Measurements from ENCODE around the gene RAD18. TPM values are rescaled to one million over a fixed set of nuclear protein-coding genes. Genes with fewer than 3 reads are reported as not detected.

RAD18 gene
- total RNA-seq, 2 experiments from 2014 or later: 29.9 to 38.3 TPM

DNA sequence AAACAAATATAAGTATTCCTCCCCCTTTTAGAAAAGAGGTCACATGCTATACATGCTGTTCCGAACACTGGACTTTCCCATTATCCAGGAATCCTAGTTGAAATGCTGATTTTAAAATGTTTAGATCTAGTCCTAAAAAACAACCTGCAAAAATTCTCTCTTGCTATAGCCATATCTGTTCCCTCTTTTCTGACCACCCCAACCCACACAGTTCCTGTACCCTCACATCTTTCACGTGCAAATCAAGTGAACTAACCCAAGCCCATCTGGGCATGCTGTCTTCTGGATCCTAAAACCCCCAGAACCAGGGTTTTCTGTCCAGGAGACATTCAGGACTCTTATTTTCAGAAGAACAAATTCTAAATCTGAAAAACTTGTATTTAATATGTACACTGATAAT lies 67.4 kb downstream of the RAD18 start:
- DNase-seq: no peak
- no peak overlapping the region for H3K27ac Mint-ChIP-seq
- no peaks in the 10 kb centered on the region for H3K9me3 Mint-ChIP-seq
- POLR2A ChIA-PET: no interaction called here
- no peak overlapping the region for H3K4me3 Mint-ChIP-seq
- CTCF ChIA-PET: no interaction called here
- H3K36me3 Mint-ChIP-seq (ENCODE audit: low read depth): peaks cover 25% of the 10 kb centered on the region
- H3K27me3 Mint-ChIP-seq: no peaks in the 10 kb centered on the region
- H3K4me1 Mint-ChIP-seq: no peaks in the 10 kb centered on the region

DNA sequence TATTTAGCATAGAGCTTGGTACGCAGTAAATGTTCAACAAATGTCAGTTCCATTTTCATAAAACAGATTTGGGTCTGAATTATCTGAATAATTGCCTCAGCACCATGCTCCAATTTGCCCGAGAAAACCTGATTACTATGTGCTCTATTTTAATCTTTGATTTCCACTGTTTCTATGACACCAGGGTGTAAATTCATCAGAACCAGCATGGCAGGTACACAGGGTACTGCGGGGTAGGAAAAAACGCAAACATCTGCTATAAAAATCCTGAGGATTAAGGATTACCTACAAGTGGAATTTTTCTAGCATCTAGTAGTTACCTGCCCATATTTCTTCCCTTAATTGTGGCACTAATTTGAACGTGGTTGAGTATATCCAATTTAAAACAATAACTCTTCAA lies 70.3 kb downstream of the RAD18 start:
- H3K27ac Mint-ChIP-seq: no peak overlapping the region
- no peaks in the 10 kb centered on the region for H3K4me1 Mint-ChIP-seq
- no peaks in the 10 kb centered on the region for H3K27me3 Mint-ChIP-seq
- H3K36me3 Mint-ChIP-seq (ENCODE audit: low read depth): peaks cover 31% of the 10 kb centered on the region
- DNase-seq: no peak
- CTCF ChIA-PET: interaction anchor here (0.6 to 0.8 kb wide), 2 partner anchors 13 to 23 kb away, joined by 3 read pairs; no protein-coding TSS in a partner anchor
- H3K9me3 Mint-ChIP-seq: no peaks in the 10 kb centered on the region
- POLR2A ChIA-PET: no interaction called here
- no peak overlapping the region for H3K4me3 Mint-ChIP-seq

DNA sequence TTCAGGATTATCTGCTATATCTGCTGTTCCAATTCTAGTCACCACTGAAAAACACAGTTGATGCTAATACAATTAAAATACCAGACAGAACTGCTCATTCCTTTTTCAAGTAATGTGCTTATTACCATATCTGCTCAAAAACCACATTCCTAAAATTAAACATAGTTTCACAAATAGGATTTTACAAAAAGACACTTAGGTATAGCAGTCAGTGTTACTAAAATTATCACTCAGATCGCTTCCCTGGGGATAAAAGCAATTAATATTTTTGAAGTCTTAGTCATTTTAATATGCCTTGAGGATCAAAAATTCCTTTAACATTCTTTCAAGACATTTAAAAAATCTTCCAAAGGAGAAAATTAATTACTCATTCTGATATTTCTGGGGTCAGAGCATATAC lies 71.5 kb downstream of the RAD18 start:
- Mint-ChIP-seq H3K27me3 (no peaks in the 10 kb centered on the region), H3K27ac (no peak overlapping the region), H3K4me1 (no peaks in the 10 kb centered on the region), H3K4me3 (no peak overlapping the region), H3K9me3 (no peaks in the 10 kb centered on the region), H3K36me3 (ENCODE audit: low read depth) (peaks cover 33% of the 10 kb centered on the region)
- ChIA-PET POLR2A (no interaction called here), CTCF (interaction anchor here (1.4 kb wide), 1 partner anchor 11 kb away, joined by 5 read pairs; no protein-coding TSS in a partner anchor)
- no peak for DNase-seq

- Mint-ChIP-seq H3K27ac (no peak overlapping the region), H3K4me1 (no peaks in the 10 kb centered on the region), H3K9me3 (no peaks in the 10 kb centered on the region), H3K36me3 (ENCODE audit: low read depth) (peaks cover 35% of the 10 kb centered on the region), H3K4me3 (no peak overlapping the region), H3K27me3 (no peaks in the 10 kb centered on the region)
- ChIA-PET POLR2A (no interaction called here), CTCF (interaction anchor here (1.4 kb wide), 1 partner anchor 11 kb away, joined by 5 read pairs; no protein-coding TSS in a partner anchor)
- DNase-seq: no peak
Observed at GRCh38 chr3:8891303-8891702, 72.0 kb downstream of the RAD18 start.

- no peaks in the 10 kb centered on the region for H3K9me3 Mint-ChIP-seq
- no peaks in the 10 kb centered on the region for H3K27me3 Mint-ChIP-seq
- H3K36me3 Mint-ChIP-seq (ENCODE audit: low read depth): peaks cover 43% of the 10 kb centered on the region
- no peak for DNase-seq
- no peak overlapping the region for H3K4me3 Mint-ChIP-seq
- H3K4me1 Mint-ChIP-seq: no peaks in the 10 kb centered on the region
- ChIA-PET CTCF (no interaction called here), POLR2A (no interaction called here)
- H3K27ac Mint-ChIP-seq: no peak overlapping the region
Observed at GRCh38 chr3:8888301-8888915, 74.9 kb downstream of the RAD18 start.

DNA sequence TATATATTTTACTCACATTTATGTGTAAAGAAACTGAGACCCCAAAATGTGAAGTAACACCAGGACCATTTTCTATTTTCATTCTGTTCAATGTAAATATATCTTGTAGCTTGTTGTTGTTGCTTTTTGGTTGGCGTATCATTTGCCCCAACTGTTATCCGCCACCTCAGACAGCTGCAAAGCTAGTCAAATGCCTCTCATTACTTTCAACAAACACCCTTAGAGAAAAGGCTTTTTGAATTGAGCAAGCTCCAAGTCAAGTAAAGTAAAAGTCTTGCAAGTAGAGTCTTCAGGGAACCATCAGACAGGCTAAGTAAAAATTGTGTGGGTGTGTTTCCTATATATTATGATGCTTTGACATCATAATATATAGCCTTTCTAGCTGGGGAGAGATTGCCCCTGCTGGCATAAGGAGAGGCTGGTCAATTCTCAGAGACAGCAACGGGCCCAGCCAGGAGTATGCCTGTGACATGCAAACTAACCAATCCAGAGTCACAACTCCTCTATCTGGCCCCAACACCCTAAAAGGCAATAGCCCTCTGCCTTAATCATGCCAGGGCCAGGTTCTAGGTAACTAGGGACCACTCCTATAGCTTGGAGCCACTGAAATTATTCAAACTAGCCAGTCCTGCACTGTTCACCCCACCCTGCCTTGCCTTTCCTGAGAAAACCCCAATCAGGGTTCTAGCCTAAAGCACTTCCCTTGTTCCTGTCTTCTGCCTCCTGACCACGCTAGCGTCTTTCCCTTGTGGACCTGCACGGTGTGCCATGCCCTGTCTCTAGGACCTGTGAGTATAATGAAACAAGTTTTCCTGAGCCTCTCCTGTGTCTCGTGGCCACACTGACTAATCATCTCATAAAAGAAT lies 75.6 kb downstream of the RAD18 start:
- Mint-ChIP-seq H3K27me3 (no peaks in the 10 kb centered on the region), H3K4me1 (no peaks in the 10 kb centered on the region), H3K36me3 (ENCODE audit: low read depth) (peaks cover 44% of the 10 kb centered on the region), H3K4me3 (no peak overlapping the region), H3K27ac (no peak overlapping the region), H3K9me3 (no peaks in the 10 kb centered on the region)
- no peak for DNase-seq
- ChIA-PET CTCF (no interaction called here), POLR2A (no interaction called here)

DNA sequence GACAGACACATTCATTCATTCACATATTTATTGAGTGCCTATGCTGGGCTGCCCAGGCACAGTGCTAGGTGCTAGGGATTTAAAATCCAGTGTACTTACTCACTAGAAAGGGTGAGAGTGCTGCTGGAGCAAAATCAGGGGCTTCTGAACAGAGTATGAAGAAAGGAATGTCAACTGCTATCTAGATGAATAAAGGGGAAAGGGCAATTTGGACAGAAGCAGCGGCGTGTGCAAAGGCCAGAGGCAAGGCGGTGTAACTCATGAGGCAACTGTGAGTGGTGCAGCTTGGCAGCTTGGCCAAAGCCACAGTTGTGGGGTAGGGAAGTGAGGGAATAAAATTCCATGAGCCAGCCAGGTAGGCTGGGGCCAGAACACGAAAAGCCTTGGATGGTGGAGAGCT lies 76.7 kb downstream of the RAD18 start:
- H3K27ac Mint-ChIP-seq: no peak overlapping the region
- H3K27me3 Mint-ChIP-seq: no peaks in the 10 kb centered on the region
- CTCF ChIA-PET: no interaction called here
- no peaks in the 10 kb centered on the region for H3K9me3 Mint-ChIP-seq
- peaks cover 47% of the 10 kb centered on the region for H3K36me3 Mint-ChIP-seq (ENCODE audit: low read depth)
- POLR2A ChIA-PET: no interaction called here
- no peaks in the 10 kb centered on the region for H3K4me1 Mint-ChIP-seq
- DNase-seq: no peak
- H3K4me3 Mint-ChIP-seq: no peak overlapping the region

- no peaks in the 10 kb centered on the region for H3K9me3 Mint-ChIP-seq
- POLR2A ChIA-PET: no interaction called here
- CTCF ChIA-PET: interaction anchor here (0.6 kb wide), 1 partner anchor 9 kb away, joined by 3 read pairs; no protein-coding TSS in a partner anchor
Observed at GRCh38 chr3:8885536-8886316, 77.5 kb downstream of the RAD18 start.

DNA sequence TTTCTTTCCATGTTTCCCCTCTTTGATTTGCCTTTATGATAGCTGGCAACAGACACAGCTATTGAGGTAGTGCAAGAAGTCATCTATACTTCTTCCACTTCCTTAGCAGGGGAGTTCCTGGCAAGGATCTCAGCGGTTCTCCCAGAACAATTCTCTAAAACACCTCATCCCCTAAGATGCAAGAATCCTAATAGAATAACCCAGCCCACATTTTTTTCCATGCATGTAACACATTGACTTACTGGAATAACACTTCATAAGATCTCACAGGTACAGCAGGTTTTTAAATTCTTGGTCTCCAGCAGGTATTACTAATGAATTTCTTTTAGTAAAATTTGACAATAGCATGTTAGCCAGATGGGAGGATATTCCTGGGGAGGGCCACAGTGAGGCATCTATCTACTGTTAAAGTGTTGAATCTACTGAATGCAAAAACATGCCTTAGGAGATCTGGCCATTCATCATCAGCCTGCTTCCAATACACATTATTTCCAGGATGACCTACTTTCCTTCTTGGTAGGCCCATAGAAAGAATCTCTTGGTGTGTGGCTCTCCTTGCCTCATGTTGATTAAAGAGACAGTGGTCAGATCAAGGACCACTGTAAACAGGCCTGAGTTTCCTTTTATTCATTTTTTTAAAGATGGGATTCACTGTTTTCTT lies 78.5 kb downstream of the RAD18 start:
- H3K4me3 Mint-ChIP-seq: no peak overlapping the region
- ChIA-PET CTCF (no interaction called here), POLR2A (no interaction called here)
- no peaks in the 10 kb centered on the region for H3K4me1 Mint-ChIP-seq
- H3K9me3 Mint-ChIP-seq: no peaks in the 10 kb centered on the region
- DNase-seq: no peak
- H3K27me3 Mint-ChIP-seq: no peaks in the 10 kb centered on the region
- H3K27ac Mint-ChIP-seq: no peak overlapping the region
- H3K36me3 Mint-ChIP-seq (ENCODE audit: low read depth): peaks cover 57% of the 10 kb centered on the region

More at GRCh38 chr3:8885536-8886316, 77.5 kb downstream of the RAD18 start:
- Mint-ChIP-seq H3K4me3 (no peak overlapping the region), H3K27me3 (no peaks in the 10 kb centered on the region), H3K36me3 (ENCODE audit: low read depth) (peaks cover 55% of the 10 kb centered on the region), H3K4me1 (no peaks in the 10 kb centered on the region), H3K27ac (no peak overlapping the region)
- DNase-seq: no peak

DNA sequence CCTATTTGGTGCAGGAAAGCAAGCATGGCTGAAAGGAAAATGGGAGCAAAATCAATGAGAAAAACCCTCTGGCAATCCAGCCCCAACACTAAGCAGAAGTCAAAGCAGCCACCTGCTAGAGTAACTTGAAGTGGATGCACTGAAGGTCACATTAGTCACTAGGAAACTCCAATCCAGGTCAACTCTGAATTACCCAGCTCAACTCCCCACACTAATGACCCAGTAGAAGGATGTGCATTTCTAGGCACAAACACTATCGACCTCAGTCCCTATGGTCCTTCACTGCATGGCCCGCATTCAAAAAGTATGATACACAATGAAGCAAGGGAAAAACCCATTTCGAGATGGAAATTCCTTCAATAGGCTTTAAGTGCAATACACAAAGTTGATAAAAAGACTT lies 80.6 kb downstream of the RAD18 start:
- Mint-ChIP-seq H3K27ac (no peak overlapping the region), H3K4me1 (no peaks in the 10 kb centered on the region), H3K4me3 (no peak overlapping the region), H3K27me3 (no peaks in the 10 kb centered on the region), H3K36me3 (ENCODE audit: low read depth) (peaks cover 54% of the 10 kb centered on the region), H3K9me3 (no peaks in the 10 kb centered on the region)
- ChIA-PET POLR2A (no interaction called here), CTCF (no interaction called here)
- no peak for DNase-seq

GRCh38 chr3:8882171-8882593 lies 81.1 kb downstream of the RAD18 start:
- Mint-ChIP-seq H3K4me3 (no peak overlapping the region), H3K36me3 (ENCODE audit: low read depth) (peaks cover 58% of the 10 kb centered on the region), H3K9me3 (no peaks in the 10 kb centered on the region), H3K27ac (no peak overlapping the region), H3K27me3 (no peaks in the 10 kb centered on the region), H3K4me1 (no peaks in the 10 kb centered on the region)
- POLR2A ChIA-PET: no interaction called here
- CTCF ChIA-PET: no interaction called here
- no peak for DNase-seq

DNA sequence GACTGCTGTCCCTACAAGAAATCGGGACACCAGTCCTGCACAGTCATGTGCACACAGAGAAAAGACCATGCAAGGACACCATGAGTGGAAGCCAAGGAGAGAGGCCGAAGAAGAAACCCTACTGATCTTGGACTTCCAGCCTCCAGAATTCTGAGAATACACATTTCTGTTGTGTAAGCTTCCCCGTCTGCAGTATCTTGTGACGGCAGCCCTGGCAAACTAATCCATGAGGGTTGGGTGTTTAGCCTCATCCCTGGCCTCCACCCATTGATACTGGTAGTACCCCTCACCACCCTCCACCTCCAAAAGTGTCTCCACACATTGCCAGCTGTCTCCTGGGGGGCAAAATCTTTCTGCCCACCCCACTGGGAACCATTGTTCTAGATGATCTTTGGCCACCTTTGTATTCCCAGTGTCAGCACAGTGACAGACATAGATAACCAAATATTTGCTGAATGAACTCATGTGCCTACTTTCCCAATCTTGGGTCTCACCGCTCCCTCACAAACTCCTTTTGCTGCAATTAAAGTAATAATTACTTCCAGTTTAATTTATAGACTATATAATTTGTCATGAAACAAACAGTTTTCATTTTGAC lies 83.8 kb downstream of the RAD18 start:
- H3K27me3 Mint-ChIP-seq: no peaks in the 10 kb centered on the region
- no peaks in the 10 kb centered on the region for H3K9me3 Mint-ChIP-seq
- H3K36me3 Mint-ChIP-seq (ENCODE audit: low read depth): peaks cover 47% of the 10 kb centered on the region
- CTCF ChIA-PET: interaction anchor here (1.5 kb wide), 1 partner anchor 19 kb away, joined by 3 read pairs; no protein-coding TSS in a partner anchor
- H3K4me3 Mint-ChIP-seq: no peak overlapping the region
- POLR2A ChIA-PET: no interaction called here
- no peak overlapping the region for H3K27ac Mint-ChIP-seq
- no peak for DNase-seq
- H3K4me1 Mint-ChIP-seq: no peaks in the 10 kb centered on the region
